SU-DHL-6 (cell line): Measurements from ENCODE around the gene STK11.

ENCODE experiments used
- H2AFZ ChIP-seq: fragments of 200-600 bp; sonication (generic); 2 replicates; pipeline ENCODE4 v1.6.1; 2014; ENCODE audit warnings: low read depth, mild to moderate bottlenecking, moderate library complexity, mixed read lengths, antibody characterized with exemption, low read length; ENCODE audit not compliant: severe bottlenecking
- H3F3A ChIP-seq: fragments of 200-600 bp; shearing (Covaris generic); 2 replicates; pipeline ENCODE4 v1.6.0; 2016; ENCODE audit warnings: antibody characterized with exemption, mild to moderate bottlenecking; ENCODE audit not compliant: insufficient read depth
- H3K27ac ChIP-seq: fragments of 200-600 bp; sonication (generic); 2 replicates; pipeline ENCODE4 v1.5.1; 2016; ENCODE audit warnings: low read depth, mild to moderate bottlenecking, low read length, moderate library complexity, mixed read lengths
- H3K27me3 ChIP-seq: fragments of 200-600 bp; sonication (generic), shearing (Covaris generic); 2 replicates; pipeline ENCODE4 v1.6.0; 2014; ENCODE audit warnings: mild to moderate bottlenecking, low read length
- H3K36me3 ChIP-seq: fragments of 200-600 bp; sonication (generic); 2 replicates; pipeline ENCODE4 v1.6.1; 2014; ENCODE audit warnings: mild to moderate bottlenecking, low read length, mixed read lengths
- H3K4me2 ChIP-seq: fragments of 300-600, 200-600 bp; shearing (Covaris generic), sonication (generic); 2 replicates; pipeline ENCODE4 v1.6.0; 2014; ENCODE audit warnings: low read length, low read depth, mild to moderate bottlenecking; ENCODE audit not compliant: poor library complexity, severe bottlenecking
- H3K4me3 ChIP-seq: fragments of 200-600 bp; sonication (generic); 2 replicates; pipeline ENCODE4 v1.5.1; 2014; ENCODE audit warnings: antibody characterized with exemption, low read length, mild to moderate bottlenecking, mixed read lengths; ENCODE audit not compliant: insufficient read depth, poor library complexity, severe bottlenecking
- H3K79me2 ChIP-seq: fragments of 200-600 bp; sonication (generic); 2 replicates; pipeline ENCODE4 v1.6.1; 2014; ENCODE audit warnings: mild to moderate bottlenecking, low read length, moderate library complexity; ENCODE audit not compliant: insufficient read depth
- H3K9ac ChIP-seq: fragments of 200-600 bp; sonication (generic); 2 replicates; pipeline ENCODE4 v1.7.0; 2014; ENCODE audit warnings: mild to moderate bottlenecking, low read length
- H3K9me2 ChIP-seq: fragments of 200-600 bp; sonication (generic); replicated peaks from 2 replicates; pipeline ENCODE4 v1.6.1; 2014; ENCODE audit warnings: low read length; ENCODE audit not compliant: insufficient read depth
- H3K9me3 ChIP-seq: fragments of 200-600 bp; sonication (generic); 2 replicates; pipeline ENCODE4 v1.6.1; 2014; ENCODE audit warnings: low read length, mixed read lengths; ENCODE audit not compliant: insufficient read depth
- H4K20me1 ChIP-seq: fragments of 200-600 bp; sonication (generic); 2 replicates; pipeline ENCODE4 v1.6.1; 2014; ENCODE audit warnings: low read depth, mild to moderate bottlenecking, antibody characterized with exemption, low read length, moderate library complexity, mixed read lengths
- CTCF ChIP-seq: fragments of 200-600 bp; sonication (generic); IDR thresholded peaks from one replicate; pipeline ENCODE4 v1.5.1; 2017; ENCODE audit warnings: antibody characterized with exemption, mild to moderate bottlenecking, low read length, moderate library complexity; ENCODE audit not compliant: insufficient read depth, poor library complexity, severe bottlenecking
- EZH2phosphoT487 ChIP-seq: fragments of 200-600 bp; sonication (generic), shearing (Covaris generic); conservative IDR thresholded peaks from 2 replicates; pipeline ENCODE4 v1.6.1; 2018; ENCODE audit warnings: mild to moderate bottlenecking, antibody characterized with exemption, low read length, moderate library complexity, mixed read lengths

STK11 gene

GRCh38 chr19:1163934-1164683 lies 41.5 kb upstream of the STK11 start:
- H3F3A ChIP-seq = no peaks in the 10 kb centered on the region
- no peak for TF ChIP-seq CTCF
- no peak for TF ChIP-seq EZH2phosphoT487

GRCh38 chr19:1164684-1165531 lies 40.7 kb upstream of the STK11 start:
- Histone ChIP-seq H4K20me1 (no peaks in the 10 kb centered on the region), H3K79me2 (peaks cover 7% of the 10 kb centered on the region; the same call in 1 of the 2 replicates), H3K27me3 (no peaks in the 10 kb centered on the region), H3K27ac (no peak overlapping the region), H3K9ac (no peak overlapping the region), H3K9me3 (no peaks in the 10 kb centered on the region), H2AFZ (no peak overlapping the region), H3K4me2 (no peak overlapping the region), H3F3A (no peaks in the 10 kb centered on the region), H3K36me3 (no peaks in the 10 kb centered on the region), H3K4me3 (no peak overlapping the region), H3K9me2 (no peaks in the 10 kb centered on the region)
- TF ChIP-seq EZH2phosphoT487 = no peak

More at GRCh38 chr19:1163934-1164683, 41.5 kb upstream of the STK11 start:
- no peak overlapping the region for H3K27ac ChIP-seq
- H3K9me3 ChIP-seq = no peaks in the 10 kb centered on the region
- no peak overlapping the region for H3K9ac ChIP-seq
- H2AFZ ChIP-seq = no peak overlapping the region
- H3K4me2 ChIP-seq = no peak overlapping the region
- H3K79me2 ChIP-seq = peaks cover 7% of the 10 kb centered on the region; the same call in 1 of the 2 replicates
- no peak overlapping the region for H3K4me3 ChIP-seq
- no peaks in the 10 kb centered on the region for H3K27me3 ChIP-seq
- H3K9me2 ChIP-seq = no peaks in the 10 kb centered on the region
- H3K36me3 ChIP-seq = no peaks in the 10 kb centered on the region
- no peaks in the 10 kb centered on the region for H4K20me1 ChIP-seq

GRCh38 chr19:1166872-1167573 lies 38.6 kb upstream of the STK11 start:
- Histone ChIP-seq H3K79me2 (peaks cover 18% of the 10 kb centered on the region), H3K9me2 (no peaks in the 10 kb centered on the region), H2AFZ (no peak overlapping the region), H3K36me3 (no peaks in the 10 kb centered on the region), H4K20me1 (no peaks in the 10 kb centered on the region), H3K4me3 (no peak overlapping the region), H3K27me3 (no peaks in the 10 kb centered on the region), H3K9ac (no peak overlapping the region), H3K9me3 (no peaks in the 10 kb centered on the region), H3K4me2 (no peak overlapping the region), H3K27ac (no peak overlapping the region), H3F3A (no peaks in the 10 kb centered on the region)
- no peak for TF ChIP-seq EZH2phosphoT487
- no peak for TF ChIP-seq CTCF
